T follicular helper cell (primary cell): ENCODE data around the gene SLC27A4.

Source experiments
- DNase-seq: peaks from one replicate; pipeline ENCODE4 v3.0.0-alpha.2; 2020; ENCODE audit warnings: low read depth
- total RNA-seq, 2 experiments: gene quantifications; one replicate each; lab custom pipeline; 2026; lab: John Stamatoyannopoulos, UW

The SLC27A4 gene
- total RNA-seq: 36.4 to 83.8 reads per million in 2 experiments

GRCh38 chr9:128339761-128340690 is at the start of gene SLC27A4:
TSS of gene SLC27A4 (plus strand) at chr9:128340527. CDS start at chr9:128343133, 2,606 bp downstream.
- peak; percentile 74 for DNase-seq

- no peak for DNase-seq
Measured at GRCh38 chr9:128292009-128292408, 48.3 kb upstream of the SLC27A4 start.

- DNase-seq: no peak
Measured at GRCh38 chr9:128293091-128293490, 47.2 kb upstream of the SLC27A4 start.

- no peak for DNase-seq
Measured at GRCh38 chr9:128294142-128294541, 46.2 kb upstream of the SLC27A4 start.

- no peak for DNase-seq
Measured at GRCh38 chr9:128296340-128297220, 43.7 kb upstream of the SLC27A4 start.

GRCh38 chr9:128297221-128297773 is 43.0 kb upstream of the SLC27A4 start:
- DNase-seq: no peak

- no peak for DNase-seq
Measured at GRCh38 chr9:128298535-128299482, 41.5 kb upstream of the SLC27A4 start.

- DNase-seq: no peak
Measured at GRCh38 chr9:128304136-128304970, 36.0 kb upstream of the SLC27A4 start.

- DNase-seq: no peak
Measured at GRCh38 chr9:128304971-128305288, 35.4 kb upstream of the SLC27A4 start.

GRCh38 chr9:128309551-128309950 is 30.8 kb upstream of the SLC27A4 start:
- DNase-seq: no peak

- DNase-seq: no peak
Measured at GRCh38 chr9:128310461-128310860, 29.9 kb upstream of the SLC27A4 start.

GRCh38 chr9:128314697-128315096 is 25.6 kb upstream of the SLC27A4 start:
- no peak for DNase-seq

GRCh38 chr9:128316421-128316820 is 23.9 kb upstream of the SLC27A4 start:
- DNase-seq: no peak

GRCh38 chr9:128317629-128318028 is 22.7 kb upstream of the SLC27A4 start:
- no peak for DNase-seq

- DNase-seq: no peak
Measured at GRCh38 chr9:128321343-128321742, 19.0 kb upstream of the SLC27A4 start.

- DNase-seq: no peak
Measured at GRCh38 chr9:128321879-128322403, 18.4 kb upstream of the SLC27A4 start.

GRCh38 chr9:128322404-128323211 is 17.7 kb upstream of the SLC27A4 start, which contains the start of the genes COQ4 and TRUB2:
TSS of gene COQ4 (plus strand) at chr9:128322839. CDS start at chr9:128322859, 20 bp downstream.
TSS of gene TRUB2 (minus strand) at chr9:128322447. CDS start at chr9:128322408, 39 bp downstream.
- DNase-seq: peak; percentile 88

- no peak for DNase-seq
Measured at GRCh38 chr9:128323212-128323730, 17.1 kb upstream of the SLC27A4 start.

- DNase-seq: no peak
Measured at GRCh38 chr9:128323791-128324190, 16.5 kb upstream of the SLC27A4 start.
